HCT116 (cell line): ENCODE data around the gene PREX1. TPM values are rescaled to one million over a fixed set of nuclear protein-coding genes. Genes with fewer than 3 reads are reported as not detected.

Source experiments
- ATAC-seq: fragments of 200-7000 bp; cut with Tn5 transposase; 2 replicates; pipeline ENCODE4 v1.9.1; 2020; ENCODE audit warnings: mild to moderate bottlenecking, moderate library complexity
- BruUV-seq: library from RNA; stranded (reverse); fragments of 400-500 nt; replicated peaks from 2 replicates; lab custom pipeline; 2021; lab: Mats Ljungman, UMichigan
- CTCF ChIA-PET: fragments of 300-600 bp; sonication (Branson Sonifier 250); formaldehyde crosslinking; loops from one replicate; lab custom pipeline; 2021; ENCODE audit warnings: antibody characterized with exemption; lab: Charles Lee
- POLR2A ChIA-PET: fragments of 300-600, 350-600 bp; sonication (Branson Sonifier 250); formaldehyde crosslinking; loops from one replicate; lab custom pipeline; 2021; ENCODE audit warnings: antibody characterized with exemption; lab: Charles Lee
- RAD21 ChIA-PET, 2 experiments: fragments of 300-600 bp; sonication (Branson Sonifier 250); formaldehyde crosslinking; loops; one replicate each; lab custom pipeline; 2023; ENCODE audit warnings: low total read pairs in 2 of 2; ENCODE audit not compliant: uncharacterized antibody in 2 of 2, unreplicated experiment in 2 of 2, low non-redundant PET in 1 of 2; lab: Charles Lee
- DNase-seq: peaks from one replicate; pipeline ENCODE4 v3.0.0-alpha.2; 2010; ENCODE audit warnings: low read depth, low spot score
- H2AFZ ChIP-seq: fragments of 200-600 bp; shearing (Covaris generic), sonication (generic); 2 replicates; pipeline ENCODE4 v1.6.1; 2017; ENCODE audit warnings: low read depth, mixed run types, mixed read lengths, antibody characterized with exemption, low read length; ENCODE audit not compliant: poor library complexity, severe bottlenecking
- H3K27ac ChIP-seq: 2 replicates; pipeline ENCODE4 v1.5.1; 2012; ENCODE audit warnings: low read depth, low read length
- H3K27me3 ChIP-seq: fragments of 200-600 bp; sonication (generic); 2 replicates; pipeline ENCODE4 v1.6.1; 2016; ENCODE audit warnings: mixed run types, low read length, mixed read lengths; ENCODE audit not compliant: insufficient read depth
- H3K36me3 ChIP-seq, 2 experiments: fragments of 200-500 bp in 1 of 2; fragments of 200-600 bp in 1 of 2; sonication (Bioruptor generic) in 1 of 2; sonication (generic) in 1 of 2; 2 replicates each; pipeline versions ENCODE4 v1.5.1 to v1.6.1; 2014 to 2016; ENCODE audit warnings: low read length in 2 of 2, inconsistent platforms in 1 of 2, mixed read lengths in 1 of 2, mixed run types in 1 of 2; ENCODE audit not compliant: insufficient read depth in 2 of 2, control insufficient read depth in 1 of 2
- H3K4me1 ChIP-seq, 2 experiments: fragments of 200-600 bp in 1 of 2; sonication (generic) in 1 of 2; 2 replicates each; pipeline versions ENCODE4 v1.5.1 to v1.6.1; 2012 to 2017; ENCODE audit warnings: low read length in 2 of 2, inconsistent platforms in 1 of 2, mild to moderate bottlenecking in 1 of 2, mixed read lengths in 1 of 2, mixed run types in 1 of 2, moderate library complexity in 1 of 2; ENCODE audit not compliant: insufficient read depth in 2 of 2, control insufficient read depth in 1 of 2
- H3K4me2 ChIP-seq: fragments of 200-600 bp; sonication (generic); 2 replicates; pipeline ENCODE4 v1.6.1; 2017; ENCODE audit warnings: mixed run types, low read length, mixed read lengths
- H3K4me3 ChIP-seq, 2 experiments: fragments of 200-600 bp in 1 of 2; sonication (generic) in 1 of 2; replicated peaks in 1 of 2; 2 replicates each; pipeline ENCODE4 v1.5.1; 2011 to 2016; ENCODE audit warnings: low read length in 2 of 2, control low read depth in 1 of 2, low read depth in 1 of 2, mild to moderate bottlenecking in 1 of 2, mixed read lengths in 1 of 2, mixed run types in 1 of 2
- H3K79me2 ChIP-seq: fragments of 200-600 bp; sonication (generic); 2 replicates; pipeline ENCODE4 v1.6.1; 2017; ENCODE audit warnings: mild to moderate bottlenecking, mixed run types, low read length, moderate library complexity, mixed read lengths; ENCODE audit not compliant: insufficient read depth
- H3K9ac ChIP-seq: fragments of 200-600 bp; sonication (generic); 2 replicates; pipeline ENCODE4 v1.6.1; 2016; ENCODE audit warnings: low read length, mixed read lengths
- H3K9me2 ChIP-seq: fragments of 200-600 bp; sonication (generic), shearing (Covaris generic); 2 replicates; pipeline ENCODE4 v1.6.1; 2017; ENCODE audit warnings: mixed run types, mild to moderate bottlenecking, moderate library complexity; ENCODE audit not compliant: insufficient read depth
- H3K9me3 ChIP-seq, 2 experiments: fragments of 200-500 bp in 1 of 2; fragments of 200-600 bp in 1 of 2; sonication (Bioruptor generic) in 1 of 2; sonication (generic) in 1 of 2; 2 replicates each; pipeline ENCODE4 v1.6.1; 2014 to 2017; ENCODE audit warnings: low read length in 2 of 2, mixed read lengths in 2 of 2, inconsistent platforms in 1 of 2, low read depth in 1 of 2, mild to moderate bottlenecking in 1 of 2, mixed run types in 1 of 2, moderate library complexity in 1 of 2; ENCODE audit not compliant: control insufficient read depth in 1 of 2, insufficient read depth in 1 of 2
- H4K20me1 ChIP-seq: fragments of 200-600 bp; sonication (generic), shearing (Covaris generic); 2 replicates; pipeline ENCODE4 v1.6.1; 2017; ENCODE audit warnings: mixed run types, mild to moderate bottlenecking, moderate library complexity; ENCODE audit not compliant: insufficient read depth
- ATF3 ChIP-seq: IDR thresholded peaks from 2 replicates; pipeline ENCODE4 v1.6.1; 2012
- CBX3 ChIP-seq: IDR thresholded peaks from 2 replicates; pipeline ENCODE4 v1.6.1; 2012; ENCODE audit warnings: low read depth
- CEBPB ChIP-seq: IDR thresholded peaks from 2 replicates; pipeline ENCODE4 v1.6.1; 2012; ENCODE audit warnings: low read depth
- ELF1 ChIP-seq: IDR thresholded peaks from 2 replicates; pipeline ENCODE4 v1.6.1; 2012; ENCODE audit warnings: low read depth, borderline replicate concordance
- EZH2phosphoT487 ChIP-seq: fragments of 200-600 bp; IDR thresholded peaks from 2 replicates; pipeline ENCODE4 v1.6.1; 2018; ENCODE audit warnings: antibody characterized with exemption, borderline replicate concordance
- JUND ChIP-seq: IDR thresholded peaks from 2 replicates; pipeline ENCODE4 v1.6.1; 2012
- MAX ChIP-seq: IDR thresholded peaks from 2 replicates; pipeline ENCODE4 v1.6.1; 2012
- POLR2A ChIP-seq: IDR thresholded peaks from 2 replicates; pipeline ENCODE4 v1.7.0; 2011; ENCODE audit warnings: borderline replicate concordance; ENCODE audit not compliant: insufficient read depth, insufficient read length; ENCODE audit errors: extremely low read depth
- POLR2AphosphoS5 ChIP-seq: IDR thresholded peaks from 2 replicates; pipeline ENCODE4 v1.6.1; 2011; ENCODE audit warnings: mild to moderate bottlenecking, low read depth, low read length, moderate library complexity
- RAD21 ChIP-seq: IDR thresholded peaks from 2 replicates; pipeline ENCODE4 v1.6.1; 2012; ENCODE audit warnings: low read depth, mild to moderate bottlenecking
- REST ChIP-seq: IDR thresholded peaks from 2 replicates; pipeline ENCODE4 v1.6.1; 2012; ENCODE audit warnings: low read depth
- SIN3A ChIP-seq: IDR thresholded peaks from 2 replicates; pipeline ENCODE4 v1.6.1; 2012; ENCODE audit warnings: low read depth
- SRF ChIP-seq: IDR thresholded peaks from 2 replicates; pipeline ENCODE4 v1.6.1; 2012; ENCODE audit warnings: low read depth
- TCF7L2 ChIP-seq: IDR thresholded peaks from 2 replicates; pipeline ENCODE4 v1.7.0; 2011; ENCODE audit warnings: borderline replicate concordance, inconsistent platforms; ENCODE audit not compliant: insufficient read depth, insufficient read length; ENCODE audit errors: extremely low read depth
- YY1 ChIP-seq: IDR thresholded peaks from 2 replicates; pipeline ENCODE4 v1.6.1; 2011; ENCODE audit warnings: low read length, low read depth, moderate library complexity, mild to moderate bottlenecking; ENCODE audit not compliant: insufficient replicate concordance; ENCODE audit errors: extremely low read depth
- ZFX ChIP-seq: fragments of 450-650 bp; IDR thresholded peaks from 2 replicates; pipeline ENCODE4 v1.6.1; 2017
- intact Hi-C: fragments of 100-400 bp; cut with micrococcal nuclease; formaldehyde crosslinking; loops from 2 replicates; pipeline ENCODE4 v1.10.0; 2022
- total RNA-seq: library from RNA; stranded (reverse); gene quantifications from one replicate; pipeline ENCODE4 v1.2.1, GENCODE V29; 2021; ENCODE audit not compliant: unreplicated experiment

Gene PREX1
- total RNA-seq, 1 experiment from 2014 or later, result 6.1 TPM

GRCh38 chr20:48866936-48867335 is 39.1 kb upstream of the PREX1 start:
- Histone ChIP-seq H3K27me3 (no peaks in the 10 kb centered on the region; the same call in 1 of the 2 replicates), H4K20me1 (no peaks in the 10 kb centered on the region)
- ChIA-PET RAD21 (no interaction called here), CTCF (no interaction called here), POLR2A (no interaction called here)
- TF ChIP-seq RAD21 (no peak), POLR2AphosphoS5 (no peak), POLR2A (no peak)
- TF ChIP-seq, all 23 proteins: peak for 0
- H3K27ac ChIP-seq, result no peak overlapping the region
- no peaks in the 10 kb centered on the region for H3K9me3 ChIP-seq
- intact Hi-C loops, result no loop called here
- H3K4me2 ChIP-seq, result no peak overlapping the region
- H3K4me3 ChIP-seq, result no peak overlapping the region
- H3K9me2 ChIP-seq, result no peaks in the 10 kb centered on the region
- DNase-seq (no peak), ATAC-seq (no peak)
- H2AFZ ChIP-seq, result no peak overlapping the region
- no peaks in the 10 kb centered on the region for H3K36me3 ChIP-seq
- BruUV-seq, result no TSS peak
- H3K79me2 ChIP-seq, result no peaks in the 10 kb centered on the region
- H3K9ac ChIP-seq, result no peak overlapping the region
- no peaks in the 10 kb centered on the region for H3K4me1 ChIP-seq

- no peaks in the 10 kb centered on the region for H4K20me1 ChIP-seq
- H3K9me2 ChIP-seq, result no peaks in the 10 kb centered on the region
- intact Hi-C loops, result no loop called here
- ChIA-PET POLR2A (no interaction called here), RAD21 (no interaction called here), CTCF (interaction anchor here (1.3 kb wide), 1 partner anchor 207 kb away, joined by 5 read pairs; no protein-coding TSS in a partner anchor)
- no peak overlapping the region for H2AFZ ChIP-seq
- H3K9ac ChIP-seq, result no peak overlapping the region
- no peaks in the 10 kb centered on the region; the same call in 1 of the 2 replicates for H3K27me3 ChIP-seq
- H3K27ac ChIP-seq, result no peak overlapping the region
- H3K36me3 ChIP-seq, result no peaks in the 10 kb centered on the region
- no peaks in the 10 kb centered on the region for H3K9me3 ChIP-seq
- ATAC-seq (no peak), DNase-seq (no peak)
- no peaks in the 10 kb centered on the region for H3K79me2 ChIP-seq
- no TSS peak for BruUV-seq
- H3K4me1 ChIP-seq, result no peaks in the 10 kb centered on the region
- H3K4me2 ChIP-seq, result no peak overlapping the region
- no peak overlapping the region for H3K4me3 ChIP-seq
- no peak for TF ChIP-seq ELF1
- no peak for TF ChIP-seq EZH2phosphoT487
- TF ChIP-seq MAX, result no peak
- TF ChIP-seq POLR2A, result no peak
- TF ChIP-seq YY1, result no peak
- no peak for TF ChIP-seq SIN3A
- no peak for TF ChIP-seq CBX3
- TF ChIP-seq ATF3, result no peak
- no peak for TF ChIP-seq SRF
- TF ChIP-seq CEBPB, result no peak
- TF ChIP-seq REST, result no peak
- TF ChIP-seq ZFX, result no peak
- no peak for TF ChIP-seq RAD21
- no peak for TF ChIP-seq TCF7L2
- no peak for TF ChIP-seq JUND
These were observed 37.0 kb upstream of the PREX1 start for GRCh38 chr20:48864738-48865318.
